HepG2 (cell line): ENCODE measurements around the gene TEDC1. TPM values are rescaled to one million over a fixed set of nuclear protein-coding genes. Genes with fewer than 3 reads are reported as not detected.

Experiments
- BORCS8-MEF2B ChIP-seq: sonication (generic); formaldehyde crosslinking; IDR thresholded peaks from 2 replicates; pipeline ENCODE4 v1.8.0; 2022; ENCODE audit warnings: mild to moderate bottlenecking, missing genetic modification reagents
- DNMT1 ChIP-seq: sonication (generic); formaldehyde crosslinking; IDR thresholded peaks from 2 replicates; pipeline ENCODE4 v1.5.1; 2020; ENCODE audit warnings: mild to moderate bottlenecking, missing genetic modification reagents
- GATAD1 ChIP-seq: IDR thresholded peaks from 2 replicates; pipeline ENCODE4 v1.6.1; 2016; ENCODE audit warnings: missing genetic modification reagents, missing compliant biosample characterization
- ISX ChIP-seq: sonication (generic); formaldehyde crosslinking; conservative IDR thresholded peaks from 2 replicates; pipeline ENCODE4 v1.5.0; 2020; ENCODE audit warnings: missing genetic modification reagents
- KLF6 ChIP-seq: IDR thresholded peaks from 2 replicates; pipeline ENCODE4 v1.8.0; 2016; ENCODE audit warnings: missing biosample characterization, missing genetic modification reagents
- MED1 ChIP-seq: sonication (generic); formaldehyde crosslinking; IDR thresholded peaks from 2 replicates; pipeline ENCODE4 v1.4.0; 2020; ENCODE audit warnings: missing genetic modification reagents
- PAF1 ChIP-seq: IDR thresholded peaks from 2 replicates; pipeline ENCODE4 v1.6.1; 2016; ENCODE audit warnings: missing genetic modification reagents, missing compliant biosample characterization
- SIX1 ChIP-seq: sonication (generic); formaldehyde crosslinking; IDR thresholded peaks from 2 replicates; pipeline ENCODE4 v1.4.0; 2020; ENCODE audit warnings: missing genetic modification reagents, borderline replicate concordance
- SRY ChIP-seq: sonication (generic); formaldehyde crosslinking; IDR thresholded peaks from 2 replicates; pipeline ENCODE4 v1.8.0; 2022; ENCODE audit warnings: mild to moderate bottlenecking, missing genetic modification reagents
- STAG1 ChIP-seq: sonication (generic); formaldehyde crosslinking; IDR thresholded peaks from 2 replicates; pipeline ENCODE4 v1.4.0; 2020; ENCODE audit warnings: missing genetic modification reagents
- U2AF1 ChIP-seq: fragments of 200-400 bp; formaldehyde crosslinking; optimal IDR thresholded peaks from 2 replicates; pipeline ENCODE3; 2017; ENCODE audit warnings: mild to moderate bottlenecking, low read depth, low read length
- ZFP41 ChIP-seq: sonication (generic); formaldehyde crosslinking; IDR thresholded peaks from 2 replicates; pipeline ENCODE4 v1.4.0; 2020; ENCODE audit warnings: mild to moderate bottlenecking, missing genetic modification reagents, borderline replicate concordance
- ZKSCAN1 ChIP-seq: fragments of 150-350 bp; IDR thresholded peaks from 2 replicates; pipeline ENCODE4 v1.6.1; 2014; ENCODE audit warnings: low read length
- ZNF329 ChIP-seq: sonication (generic); formaldehyde crosslinking; IDR thresholded peaks from 2 replicates; pipeline ENCODE4 v1.9.0; 2021; ENCODE audit warnings: low read depth, mild to moderate bottlenecking, missing genetic modification reagents
- ZNF720 ChIP-seq: sonication (generic); formaldehyde crosslinking; IDR thresholded peaks from 2 replicates; pipeline ENCODE4 v1.4.0; 2020; ENCODE audit warnings: missing genetic modification reagents
- ZNF792 ChIP-seq: IDR thresholded peaks from 2 replicates; pipeline ENCODE4 v1.6.1; 2016
- ZNF83 ChIP-seq: sonication (generic); formaldehyde crosslinking; IDR thresholded peaks from 2 replicates; pipeline ENCODE4 v1.4.0; 2020; ENCODE audit warnings: missing genetic modification reagents, mild to moderate bottlenecking, borderline replicate concordance
- polyA plus RNA-seq, 8 experiments: library from polyadenylated mRNA; depleted of rRNA in 3 of 8; stranded (reverse) in 7 of 8; unstranded in 1 of 8; fragments of >200 nt; fragmentation: Illumina TruSeq in 4 of 8; extraction: Trizol in 4 of 8; gene quantifications; 2 replicates each; pipeline versions ENCODE4 v1.2.1 to v1.2.3, GENCODE V29; 2011 to 2016; ENCODE audit warnings: low read depth in 4 of 8, missing spikeins in 1 of 8, mixed read lengths in 1 of 8; ENCODE audit not compliant: insufficient read depth in 1 of 8
- total RNA-seq, 5 experiments: library from RNA; depleted of rRNA; stranded (reverse); fragments of >200 nt; fragmentation: Illumina TruSeq; extraction: Trizol; gene quantifications; 2 replicates each; pipeline ENCODE4 v1.2.3, GENCODE V29; 2016; ENCODE audit warnings: low read depth in 1 of 5
- TF ChIP-seq, protein P1 (sequence below): IDR thresholded peaks from 2 replicates; pipeline ENCODE4 v1.6.1; 2016; ENCODE audit warnings: low read depth, borderline replicate concordance
- TF ChIP-seq, protein P2 (sequence below): sonication (generic); formaldehyde crosslinking; IDR thresholded peaks from 2 replicates; pipeline ENCODE4 v1.5.0; 2020; ENCODE audit warnings: mild to moderate bottlenecking, low read depth, missing genetic modification reagents, borderline replicate concordance
- TF ChIP-seq, protein P3 (sequence below): sonication (generic); formaldehyde crosslinking; IDR thresholded peaks from 2 replicates; pipeline ENCODE4 v1.8.0; 2022; ENCODE audit warnings: mild to moderate bottlenecking, missing genetic modification reagents; ENCODE audit not compliant: insufficient replicate concordance
- TF ChIP-seq, protein P4 (sequence below): sonication (generic); formaldehyde crosslinking; IDR thresholded peaks from 2 replicates; pipeline ENCODE4 v1.5.0; 2020; ENCODE audit warnings: missing genetic modification reagents, mild to moderate bottlenecking, borderline replicate concordance
- TF ChIP-seq, protein P5 (sequence below): sonication (generic); formaldehyde crosslinking; IDR thresholded peaks from 2 replicates; pipeline ENCODE4 v1.4.0; 2020; ENCODE audit warnings: low read depth, missing genetic modification reagents
- TF ChIP-seq, protein P6 (sequence below): IDR thresholded peaks from 2 replicates; pipeline ENCODE4 v1.6.1; 2018; ENCODE audit warnings: missing genetic modification reagents
- TF ChIP-seq, protein P7 (sequence below): IDR thresholded peaks from 2 replicates; pipeline ENCODE4 v1.6.1; 2016; ENCODE audit warnings: mild to moderate bottlenecking, missing biosample characterization, missing genetic modification reagents

The TEDC1 gene
- total and polyA plus RNA-seq, 2 of the 13 experiments (the other 11 are each of a cell fraction or from before 2014, with no cell fraction given) = 5.7 to 27.4 TPM

DNA sequence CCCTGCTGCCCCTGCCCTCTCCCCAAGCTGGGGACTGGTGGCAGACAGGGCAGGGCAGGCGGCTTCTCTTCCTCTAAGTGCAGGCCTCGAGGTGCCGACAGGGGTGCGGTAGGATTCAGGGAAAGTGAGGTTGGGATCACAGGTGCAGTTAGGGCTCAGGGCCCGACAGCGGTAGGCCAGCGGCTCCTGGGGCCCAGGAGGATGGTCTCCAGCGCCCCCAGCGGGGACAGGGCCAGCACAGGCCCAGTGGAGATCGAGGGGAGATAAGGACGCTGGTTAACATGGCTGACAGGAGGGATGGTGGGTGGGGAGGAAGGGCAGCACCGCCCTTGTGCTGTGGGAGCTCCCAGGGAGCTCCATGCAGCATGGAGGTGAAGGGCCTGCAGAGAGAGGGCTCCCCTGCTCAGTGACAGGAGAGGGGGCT, 5.3 kb upstream of the TEDC1 start (continued):
- TF ChIP-seq, protein P1, sequence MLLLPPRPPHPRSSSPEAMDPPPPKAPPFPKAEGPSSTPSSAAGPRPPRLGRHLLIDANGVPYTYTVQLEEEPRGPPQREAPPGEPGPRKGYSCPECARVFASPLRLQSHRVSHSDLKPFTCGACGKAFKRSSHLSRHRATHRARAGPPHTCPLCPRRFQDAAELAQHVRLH = peak; percentile 73; the same call in 1 of the 2 replicates
- TF ChIP-seq STAG1 (CRISPR knock-in tag) (peak; percentile 84), ISX (CRISPR knock-in tag) (no peak), ZNF792 (0 out of 2 replicates have a peak, but pooled peaks have one; percentile 60), BORCS8-MEF2B (peak; percentile 67), U2AF1 (no peak), ZNF83 (CRISPR knock-in tag) (no peak), ZNF329 (no peak), ZNF720 (CRISPR knock-in tag) (no peak), ZFP41 (no peak), GATAD1 (CRISPR knock-in tag) (peak; percentile 47), MED1 (CRISPR knock-in tag) (peak; percentile 45; the same call in 1 of the 2 replicates), SRY (CRISPR knock-in tag) (0 out of 2 replicates have a peak, but pooled peaks have one; percentile 27), KLF6 (CRISPR knock-in tag) (no peak), PAF1 (CRISPR knock-in tag) (no peak), SIX1 (CRISPR knock-in tag) (no peak), ZKSCAN1 (no peak), DNMT1 (CRISPR knock-in tag) (peak; percentile 54; the same call in 1 of the 2 replicates)
- TF ChIP-seq, protein P2, sequence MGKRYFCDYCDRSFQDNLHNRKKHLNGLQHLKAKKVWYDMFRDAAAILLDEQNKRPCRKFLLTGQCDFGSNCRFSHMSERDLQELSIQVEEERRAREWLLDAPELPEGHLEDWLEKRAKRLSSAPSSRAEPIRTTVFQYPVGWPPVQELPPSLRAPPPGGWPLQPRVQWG (CRISPR knock-in tag) = no peak
- TF ChIP-seq, protein P3, sequence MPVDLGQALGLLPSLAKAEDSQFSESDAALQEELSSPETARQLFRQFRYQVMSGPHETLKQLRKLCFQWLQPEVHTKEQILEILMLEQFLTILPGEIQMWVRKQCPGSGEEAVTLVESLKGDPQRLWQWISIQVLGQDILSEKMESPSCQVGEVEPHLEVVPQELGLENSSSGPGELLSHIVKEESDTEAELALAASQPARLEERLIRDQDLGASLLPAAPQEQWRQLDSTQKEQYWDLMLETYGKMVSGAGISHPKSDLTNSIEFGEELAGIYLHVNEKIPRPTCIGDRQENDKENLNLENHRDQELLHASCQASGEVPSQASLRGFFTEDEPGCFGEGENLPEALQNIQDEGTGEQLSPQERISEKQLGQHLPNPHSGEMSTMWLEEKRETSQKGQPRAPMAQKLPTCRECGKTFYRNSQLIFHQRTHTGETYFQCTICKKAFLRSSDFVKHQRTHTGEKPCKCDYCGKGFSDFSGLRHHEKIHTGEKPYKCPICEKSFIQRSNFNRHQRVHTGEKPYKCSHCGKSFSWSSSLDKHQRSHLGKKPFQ = no peak
- TF ChIP-seq, protein P4, sequence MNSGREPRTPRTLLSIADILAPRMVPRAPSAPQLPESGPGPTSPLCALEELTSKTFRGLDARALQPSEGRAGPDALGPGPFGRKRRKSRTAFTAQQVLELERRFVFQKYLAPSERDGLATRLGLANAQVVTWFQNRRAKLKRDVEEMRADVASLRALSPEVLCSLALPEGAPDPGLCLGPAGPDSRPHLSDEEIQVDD (CRISPR knock-in tag) = no peak
- TF ChIP-seq, protein P5, sequence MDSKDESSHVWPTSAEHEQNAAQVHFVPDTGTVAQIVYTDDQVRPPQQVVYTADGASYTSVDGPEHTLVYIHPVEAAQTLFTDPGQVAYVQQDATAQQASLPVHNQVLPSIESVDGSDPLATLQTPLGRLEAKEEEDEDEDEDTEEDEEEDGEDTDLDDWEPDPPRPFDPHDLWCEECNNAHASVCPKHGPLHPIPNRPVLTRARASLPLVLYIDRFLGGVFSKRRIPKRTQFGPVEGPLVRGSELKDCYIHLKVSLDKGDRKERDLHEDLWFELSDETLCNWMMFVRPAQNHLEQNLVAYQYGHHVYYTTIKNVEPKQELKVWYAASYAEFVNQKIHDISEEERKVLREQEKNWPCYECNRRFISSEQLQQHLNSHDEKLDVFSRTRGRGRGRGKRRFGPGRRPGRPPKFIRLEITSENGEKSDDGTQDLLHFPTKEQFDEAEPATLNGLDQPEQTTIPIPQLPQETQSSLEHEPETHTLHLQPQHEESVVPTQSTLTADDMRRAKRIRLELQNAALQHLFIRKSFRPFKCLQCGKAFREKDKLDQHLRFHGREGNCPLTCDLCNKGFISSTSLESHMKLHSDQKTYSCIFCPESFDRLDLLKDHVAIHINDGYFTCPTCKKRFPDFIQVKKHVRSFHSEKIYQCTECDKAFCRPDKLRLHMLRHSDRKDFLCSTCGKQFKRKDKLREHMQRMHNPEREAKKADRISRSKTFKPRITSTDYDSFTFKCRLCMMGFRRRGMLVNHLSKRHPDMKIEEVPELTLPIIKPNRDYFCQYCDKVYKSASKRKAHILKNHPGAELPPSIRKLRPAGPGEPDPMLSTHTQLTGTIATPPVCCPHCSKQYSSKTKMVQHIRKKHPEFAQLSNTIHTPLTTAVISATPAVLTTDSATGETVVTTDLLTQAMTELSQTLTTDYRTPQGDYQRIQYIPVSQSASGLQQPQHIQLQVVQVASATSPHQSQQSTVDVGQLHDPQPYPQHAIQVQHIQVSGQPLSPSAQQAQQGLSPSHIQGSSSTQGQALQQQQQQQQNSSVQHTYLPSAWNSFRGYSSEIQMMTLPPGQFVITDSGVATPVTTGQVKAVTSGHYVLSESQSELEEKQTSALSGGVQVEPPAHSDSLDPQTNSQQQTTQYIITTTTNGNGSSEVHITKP = no peak
- TF ChIP-seq, protein P6, sequence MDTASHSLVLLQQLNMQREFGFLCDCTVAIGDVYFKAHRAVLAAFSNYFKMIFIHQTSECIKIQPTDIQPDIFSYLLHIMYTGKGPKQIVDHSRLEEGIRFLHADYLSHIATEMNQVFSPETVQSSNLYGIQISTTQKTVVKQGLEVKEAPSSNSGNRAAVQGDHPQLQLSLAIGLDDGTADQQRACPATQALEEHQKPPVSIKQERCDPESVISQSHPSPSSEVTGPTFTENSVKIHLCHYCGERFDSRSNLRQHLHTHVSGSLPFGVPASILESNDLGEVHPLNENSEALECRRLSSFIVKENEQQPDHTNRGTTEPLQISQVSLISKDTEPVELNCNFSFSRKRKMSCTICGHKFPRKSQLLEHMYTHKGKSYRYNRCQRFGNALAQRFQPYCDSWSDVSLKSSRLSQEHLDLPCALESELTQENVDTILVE (CRISPR knock-in tag) = peak; percentile 66; the same call in 1 of the 2 replicates
- TF ChIP-seq, protein P7, sequence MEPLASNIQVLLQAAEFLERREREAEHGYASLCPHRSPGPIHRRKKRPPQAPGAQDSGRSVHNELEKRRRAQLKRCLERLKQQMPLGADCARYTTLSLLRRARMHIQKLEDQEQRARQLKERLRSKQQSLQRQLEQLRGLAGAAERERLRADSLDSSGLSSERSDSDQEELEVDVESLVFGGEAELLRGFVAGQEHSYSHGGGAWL (CRISPR knock-in tag) = no peak
